Stimulated activated CD4-positive, alpha-beta T cell treated with anti-CD3 and anti-CD28 coated beads, Interleukin-4, amount 100 ng/mL, for 48 hours (primary cell): ENCODE measurements around the gene ERMN.
"Not testable (repeated sequence)": the region's sequence is repeated elsewhere in the genome, so short reads cannot be mapped to it uniquely, and the experiment has no call there.

Source experiments
- DNase-seq, 2 donors: peaks; one replicate each; pipeline ENCODE4 v3.0.0-alpha.2; 2020; ENCODE audit warnings: low read depth in 2 of 2

Gene ERMN

GRCh38 chr2:157325786-157326185, at the start of gene ERMN:
Gene ERMN (minus strand): TSS chr2:157325824. CDS start chr2:157325642, 182 bp downstream.
- DNase-seq = no peak

GRCh38 chr2:157375384-157375783, 49.8 kb upstream of the ERMN start:
- no peak for DNase-seq

- not testable (repeated sequence) for DNase-seq
Measured at GRCh38 chr2:157368508-157368907, 42.9 kb upstream of the ERMN start.

- no peak for DNase-seq
Measured at GRCh38 chr2:157367704-157368103, 42.1 kb upstream of the ERMN start.

- DNase-seq = no peak
Measured at GRCh38 chr2:157364257-157364974, 38.8 kb upstream of the ERMN start.

GRCh38 chr2:157363612-157364101, 38.0 kb upstream of the ERMN start:
- DNase-seq = no peak

- no peak for DNase-seq
Measured at GRCh38 chr2:157362627-157363026, 37.0 kb upstream of the ERMN start.

GRCh38 chr2:157361526-157361925, 35.9 kb upstream of the ERMN start:
- no peak for DNase-seq

GRCh38 chr2:157359628-157360027, 34.0 kb upstream of the ERMN start:
- no peak for DNase-seq

GRCh38 chr2:157355618-157356017, 30.0 kb upstream of the ERMN start:
- no peak for DNase-seq

GRCh38 chr2:157349949-157350515, 24.4 kb upstream of the ERMN start:
- no peak for DNase-seq

- no peak for DNase-seq
Measured at GRCh38 chr2:157348291-157348921, 22.8 kb upstream of the ERMN start.

GRCh38 chr2:157345647-157346389, 20.2 kb upstream of the ERMN start:
- DNase-seq = no peak

- not testable (repeated sequence) for DNase-seq
Measured at GRCh38 chr2:157341381-157341780, 15.8 kb upstream of the ERMN start.

GRCh38 chr2:157339965-157340655, 14.5 kb upstream of the ERMN start:
- DNase-seq = no peak

- DNase-seq = no peak
Measured at GRCh38 chr2:157337978-157338377, 12.4 kb upstream of the ERMN start.

- DNase-seq = peak; percentile 31 to 33
Measured at GRCh38 chr2:157336137-157337010, 10.8 kb upstream of the ERMN start.

GRCh38 chr2:157334797-157335196, 9.2 kb upstream of the ERMN start:
- no peak for DNase-seq

GRCh38 chr2:157334335-157334734, 8.7 kb upstream of the ERMN start:
- DNase-seq = no peak

- no peak for DNase-seq
Measured at GRCh38 chr2:157333304-157334047, 7.9 kb upstream of the ERMN start.
